Testis (tissue), 3 donors: ENCODE data around the gene WDR37. TPM values are rescaled to one million over a fixed set of nuclear protein-coding genes. Genes with fewer than 3 reads are reported as not detected.

Experiments
- DNase-seq: peaks from one replicate; pipeline ENCODE4 v3.0.0-alpha.2; 2019
- H3K27ac ChIP-seq, 2 donors: fragments of 200-600 bp; sonication (generic); one replicate each; pipeline ENCODE4 v1.5.1; 2019
- H3K27me3 ChIP-seq: fragments of 200-600 bp; sonication (generic); one replicate; pipeline ENCODE4 v1.5.1; 2019
- H3K36me3 ChIP-seq: fragments of 200-600 bp; sonication (generic); one replicate; pipeline ENCODE4 v1.5.1; 2017; ENCODE audit warnings: low read depth; ENCODE audit errors: missing control alignments
- H3K4me1 ChIP-seq: fragments of 200-600 bp; sonication (generic); one replicate; pipeline ENCODE4 v1.5.1; 2019
- H3K4me3 ChIP-seq, 2 donors: fragments of 200-600 bp; sonication (generic); one replicate each; pipeline ENCODE4 v1.5.1; 2017 to 2019
- H3K9me3 ChIP-seq: fragments of 200-600 bp; sonication (generic); one replicate; pipeline ENCODE4 v1.5.1; 2017
- POLR2A ChIP-seq: fragments of 450-650 bp; IDR thresholded peaks from one replicate; pipeline ENCODE4 v1.6.1; 2017; ENCODE audit warnings: antibody characterized with exemption, mild to moderate bottlenecking, moderate library complexity
- WGBS, 2 donors: methylation state at CpG; one replicate each; pipeline ENCODE4 v1.1.5; 2018; 5-methylcytosine and 5-hydroxymethylcytosine counted together
- intact Hi-C: fragments of 100-400 bp; cut with DNase I; formaldehyde crosslinking; loops from one replicate; pipeline ENCODE4 v1.15.1; 2023; ENCODE audit warnings: low total_unique reads
- polyA plus RNA-seq: library from polyadenylated mRNA; stranded (reverse); fragments of 350-450 nt; fragmentation: Illumina TruSeq; extraction: RNeasy Lipid Tissue Mini Kit (QIAGEN cat#74804); gene quantifications from one replicate; pipeline ENCODE4 v1.2.3, GENCODE V29; 2014; ENCODE audit warnings: low read depth, low replicate concordance; ENCODE audit not compliant: insufficient read depth
- total RNA-seq, 2 donors: library from RNA; depleted of rRNA; stranded (reverse); fragments of >200 nt; gene quantifications; one replicate each; pipeline ENCODE4 v1.2.3, GENCODE V29; 2016
- TF ChIP-seq, protein P1 (sequence below), 3 experiments: fragments of 450-650 bp in 2 of 3; fragments of 200-600 bp in 1 of 3; sonication (generic) in 1 of 3; IDR thresholded peaks; one replicate each; pipeline ENCODE4 v1.5.1; 2016 to 2019; ENCODE audit warnings: antibody characterized with exemption in 3 of 3, mild to moderate bottlenecking in 2 of 3, moderate library complexity in 1 of 3

WDR37 gene
- total and polyA plus RNA-seq, 3 donors from 2014 or later = 29.3 to 46.9 (median 40.2) TPM

DNA sequence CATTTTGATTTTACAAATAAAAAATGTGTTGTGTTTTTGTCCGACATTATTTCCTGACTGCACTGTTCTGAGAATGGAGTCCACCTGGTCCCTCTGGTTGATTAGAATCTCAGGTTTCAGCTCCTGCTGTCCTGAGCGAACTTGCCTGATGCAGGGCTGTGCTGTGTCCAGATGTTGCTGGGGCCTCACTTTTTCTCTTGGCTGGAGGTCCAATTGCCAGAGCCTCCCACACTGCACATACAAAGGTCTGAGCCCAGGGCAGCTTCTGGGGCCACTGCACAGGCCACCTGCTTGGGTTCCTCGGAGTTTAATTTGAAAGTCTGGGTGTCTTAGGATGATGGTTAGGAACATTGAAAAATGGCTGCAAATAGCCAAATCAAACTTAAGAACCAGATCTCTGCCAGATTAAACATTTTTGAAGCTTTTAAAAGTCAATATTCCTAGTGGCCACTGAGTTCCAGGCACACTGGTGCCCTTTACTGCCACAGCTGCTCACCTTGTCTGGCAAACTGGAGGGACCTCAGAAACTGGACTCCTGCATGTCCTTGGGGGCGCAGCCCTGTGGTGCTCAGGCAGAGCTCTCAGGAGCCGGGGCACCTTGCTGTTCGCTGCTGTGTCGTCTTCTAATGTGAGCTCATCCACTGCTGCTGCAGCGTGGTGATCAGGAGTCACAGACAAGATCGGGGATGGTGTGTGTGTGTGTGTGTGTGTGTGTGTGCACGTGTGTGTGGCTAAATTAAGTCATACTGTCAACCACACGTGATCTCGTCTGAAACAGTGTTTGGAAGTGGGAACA lies 75.0 kb downstream of the WDR37 start:
- H3K27me3 ChIP-seq = no peaks in the 10 kb centered on the region
- H3K36me3 ChIP-seq = peaks cover 2% of the 10 kb centered on the region
- TF ChIP-seq, protein P1, sequence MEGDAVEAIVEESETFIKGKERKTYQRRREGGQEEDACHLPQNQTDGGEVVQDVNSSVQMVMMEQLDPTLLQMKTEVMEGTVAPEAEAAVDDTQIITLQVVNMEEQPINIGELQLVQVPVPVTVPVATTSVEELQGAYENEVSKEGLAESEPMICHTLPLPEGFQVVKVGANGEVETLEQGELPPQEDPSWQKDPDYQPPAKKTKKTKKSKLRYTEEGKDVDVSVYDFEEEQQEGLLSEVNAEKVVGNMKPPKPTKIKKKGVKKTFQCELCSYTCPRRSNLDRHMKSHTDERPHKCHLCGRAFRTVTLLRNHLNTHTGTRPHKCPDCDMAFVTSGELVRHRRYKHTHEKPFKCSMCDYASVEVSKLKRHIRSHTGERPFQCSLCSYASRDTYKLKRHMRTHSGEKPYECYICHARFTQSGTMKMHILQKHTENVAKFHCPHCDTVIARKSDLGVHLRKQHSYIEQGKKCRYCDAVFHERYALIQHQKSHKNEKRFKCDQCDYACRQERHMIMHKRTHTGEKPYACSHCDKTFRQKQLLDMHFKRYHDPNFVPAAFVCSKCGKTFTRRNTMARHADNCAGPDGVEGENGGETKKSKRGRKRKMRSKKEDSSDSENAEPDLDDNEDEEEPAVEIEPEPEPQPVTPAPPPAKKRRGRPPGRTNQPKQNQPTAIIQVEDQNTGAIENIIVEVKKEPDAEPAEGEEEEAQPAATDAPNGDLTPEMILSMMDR (IDR thresholded peaks at IDR 0.05) = no peak
- no peak for TF ChIP-seq POLR2A
- no peak for DNase-seq
- intact Hi-C loops = no loop called here
- H3K9me3 ChIP-seq = no peaks in the 10 kb centered on the region
- no peak overlapping the region for H3K27ac ChIP-seq
- 96 to 98% methylated on average over 11 to 12 of the region's 12 CpGs for WGBS, 2 donors
- no peak overlapping the region for H3K4me3 ChIP-seq
- no peaks in the 10 kb centered on the region for H3K4me1 ChIP-seq

DNA sequence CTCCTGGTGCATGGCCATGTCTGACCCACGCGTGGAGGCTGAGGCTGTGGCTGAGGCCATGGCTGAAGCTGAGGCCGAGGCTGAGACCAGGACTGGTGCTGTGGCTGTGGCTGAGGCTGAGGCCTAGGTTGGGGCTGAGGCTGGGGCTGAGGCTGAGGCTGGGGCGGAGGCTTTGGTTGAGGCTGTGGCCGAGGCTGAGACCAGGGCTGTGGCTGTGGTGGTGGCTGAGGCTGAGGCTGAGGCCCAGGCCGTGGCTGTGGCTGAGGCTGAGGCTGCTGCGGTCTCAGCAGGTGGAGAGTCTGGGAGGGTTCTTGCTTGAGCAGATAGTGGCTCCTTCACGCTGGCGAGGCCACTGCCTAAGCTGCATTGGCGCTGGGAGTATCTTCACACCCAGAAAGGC lies 76.4 kb downstream of the WDR37 start:
- intact Hi-C loops = no loop called here
- Histone ChIP-seq H3K27ac (no peak overlapping the region), H3K9me3 (no peaks in the 10 kb centered on the region), H3K36me3 (peaks cover 2% of the 10 kb centered on the region), H3K4me1 (no peaks in the 10 kb centered on the region), H3K27me3 (no peaks in the 10 kb centered on the region), H3K4me3 (no peak overlapping the region)
- TF ChIP-seq, protein P1 (IDR thresholded peaks at IDR 0.05) = no peak
- TF ChIP-seq POLR2A = no peak
- 83 to 87% methylated on average over 10 of the region's 10 CpGs for WGBS, 2 donors
- no peak for DNase-seq

DNA sequence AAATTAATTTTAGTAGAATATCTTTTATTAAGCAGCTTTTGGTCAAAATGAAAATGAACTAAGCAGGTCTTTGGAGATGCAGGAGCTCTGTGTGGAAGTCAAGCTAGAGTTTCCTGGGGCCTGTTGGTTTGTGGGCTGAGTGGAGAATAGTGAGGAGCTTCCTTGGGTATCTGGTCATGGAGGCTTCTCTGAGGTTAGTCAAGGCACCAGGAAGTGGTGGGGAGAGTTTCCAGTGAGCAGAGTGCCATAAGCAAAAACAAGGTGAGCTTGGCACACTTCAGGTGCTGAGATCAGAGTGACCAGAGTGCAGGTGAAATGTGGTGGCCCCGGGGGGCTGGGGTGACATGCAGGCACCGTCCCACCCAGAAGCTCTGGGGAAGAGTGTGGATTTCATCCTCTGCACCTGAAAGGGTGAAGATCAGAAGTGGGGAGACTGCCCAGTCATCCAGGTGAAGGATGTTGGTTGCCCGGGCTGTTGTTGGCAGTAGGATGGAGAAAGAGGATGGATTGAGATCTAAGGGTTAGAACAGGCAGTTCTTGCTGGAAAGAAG lies 77.4 kb downstream of the WDR37 start:
- no peaks in the 10 kb centered on the region for H3K27me3 ChIP-seq
- H3K27ac ChIP-seq = no peak overlapping the region
- H3K4me1 ChIP-seq = no peaks in the 10 kb centered on the region
- 83 to 89% methylated on average over 3 of the region's 3 CpGs for WGBS, 2 donors
- no peak for DNase-seq
- H3K9me3 ChIP-seq = no peaks in the 10 kb centered on the region
- TF ChIP-seq POLR2A = no peak
- no peak overlapping the region for H3K4me3 ChIP-seq
- H3K36me3 ChIP-seq = peaks cover 2% of the 10 kb centered on the region
- intact Hi-C loops = no loop called here

DNA sequence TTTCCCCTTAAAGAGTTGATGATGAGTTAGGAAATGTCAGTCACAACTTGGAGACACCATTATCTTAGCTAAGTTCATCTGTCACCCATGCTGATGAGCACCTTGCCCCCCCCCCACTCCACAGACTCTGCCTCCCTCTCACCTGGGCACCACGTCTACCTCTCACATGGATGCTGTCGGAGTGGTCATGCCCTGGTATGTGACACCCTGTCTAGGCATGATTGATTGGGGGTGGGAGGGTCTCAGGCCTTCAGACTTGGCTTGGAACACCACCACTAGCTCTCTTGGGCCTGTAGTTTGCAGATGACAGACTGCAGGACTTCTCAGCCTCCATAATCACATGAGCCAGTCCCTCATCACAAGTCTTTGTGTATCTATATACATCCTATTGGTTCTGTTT lies 78.0 kb downstream of the WDR37 start:
- WGBS, 2 donors = 64 to 65% methylated on average over 2 of the region's 2 CpGs
- H3K9me3 ChIP-seq = no peaks in the 10 kb centered on the region
- H3K4me3 ChIP-seq = no peak overlapping the region
- intact Hi-C loops = no loop called here
- DNase-seq = no peak
- no peaks in the 10 kb centered on the region for H3K4me1 ChIP-seq
- no peak for TF ChIP-seq POLR2A
- TF ChIP-seq, protein P1 (IDR thresholded peaks at IDR 0.05) = no peak
- H3K27me3 ChIP-seq = no peaks in the 10 kb centered on the region
- H3K36me3 ChIP-seq = peaks cover 2% of the 10 kb centered on the region
- H3K27ac ChIP-seq = no peak overlapping the region

DNA sequence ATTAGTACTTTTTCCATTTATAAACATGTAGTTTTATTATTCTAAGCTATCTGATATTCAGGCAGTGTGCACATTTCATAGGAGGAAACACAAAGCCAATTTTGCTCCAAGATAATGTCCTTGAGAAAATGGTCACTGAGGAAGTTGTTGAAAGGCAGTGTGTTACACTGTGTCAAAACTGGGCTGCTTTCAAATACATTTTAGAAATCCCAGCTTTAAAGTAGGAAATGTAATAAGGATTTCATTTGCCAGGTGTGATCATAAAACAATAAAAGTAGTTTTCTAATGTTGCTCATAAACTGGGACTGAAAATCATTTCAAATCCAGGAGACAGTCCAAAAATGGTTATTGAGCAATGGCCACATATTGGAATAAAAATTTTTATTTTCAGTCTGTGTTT lies 80.1 kb downstream of the WDR37 start:
- H3K27ac ChIP-seq = no peak overlapping the region
- no peaks in the 10 kb centered on the region for H3K27me3 ChIP-seq
- H3K4me3 ChIP-seq = no peak overlapping the region
- no peaks in the 10 kb centered on the region for H3K4me1 ChIP-seq
- intact Hi-C loops = no loop called here
- H3K9me3 ChIP-seq = no peaks in the 10 kb centered on the region
- DNase-seq = no peak
- TF ChIP-seq, protein P1 (IDR thresholded peaks at IDR 0.05) = no peak
- TF ChIP-seq POLR2A = no peak
- H3K36me3 ChIP-seq = no peaks in the 10 kb centered on the region
